Panc1 (cell line): ENCODE results near the gene KCNQ1OT1. TPM values are rescaled to one million over a fixed set of nuclear protein-coding genes. Genes with fewer than 3 reads are reported as not detected.

Experiments
- ATAC-seq: fragments of 200-7000 bp; cut with Tn5 transposase; 2 replicates; pipeline ENCODE4 v1.9.1; 2020; ENCODE audit warnings: mild to moderate bottlenecking, moderate library complexity
- BruUV-seq: library from RNA; stranded (reverse); fragments of 400-500 nt; replicated peaks from 2 replicates; lab custom pipeline; 2021; lab: Mats Ljungman, UMichigan
- CTCF ChIA-PET: fragments of 300-600 bp; sonication (Branson Sonifier 250); formaldehyde crosslinking; loops from one replicate; lab custom pipeline; 2022; ENCODE audit warnings: antibody characterized with exemption; lab: Charles Lee
- POLR2A ChIA-PET: fragments of 300-600 bp; sonication (Branson Sonifier 250); formaldehyde crosslinking; loops from one replicate; lab custom pipeline; 2022; ENCODE audit warnings: antibody characterized with exemption; lab: Charles Lee
- DNase-seq: peaks from one replicate; pipeline ENCODE4 v3.0.0-alpha.2; 2010; ENCODE audit warnings: low read depth, low spot score
- H3K27ac ChIP-seq: 2 replicates; pipeline ENCODE4 v1.5.1; 2011; ENCODE audit warnings: mild to moderate bottlenecking, low read length, inconsistent platforms
- H3K27me3 ChIP-seq: fragments of 200-500 bp; sonication (Bioruptor generic); 2 replicates; pipeline ENCODE4 v1.6.0; 2014; ENCODE audit warnings: low read length, inconsistent platforms; ENCODE audit not compliant: control insufficient read depth, insufficient read depth
- H3K36me3 ChIP-seq: fragments of 200-500 bp; sonication (Bioruptor generic); 2 replicates; pipeline ENCODE4 v1.5.1; 2014; ENCODE audit warnings: inconsistent platforms, mild to moderate bottlenecking, low read length, moderate library complexity; ENCODE audit not compliant: control insufficient read depth, insufficient read depth
- H3K4me1 ChIP-seq: 2 replicates; pipeline ENCODE4 v1.5.1; 2011; ENCODE audit warnings: inconsistent platforms, mild to moderate bottlenecking, low read length, moderate library complexity; ENCODE audit not compliant: control insufficient read depth, insufficient read depth
- H3K4me3 ChIP-seq, 2 experiments: 2 replicates each; pipeline ENCODE4 v1.5.1; 2011 to 2012; ENCODE audit warnings: low read depth in 2 of 2, low read length in 2 of 2, mild to moderate bottlenecking in 2 of 2, inconsistent platforms in 1 of 2, moderate library complexity in 1 of 2
- H3K9me3 ChIP-seq: fragments of 200-500 bp; sonication (Bioruptor generic); 2 replicates; pipeline ENCODE4 v1.5.1; 2014; ENCODE audit warnings: low read depth, mild to moderate bottlenecking, inconsistent platforms, low read length, moderate library complexity; ENCODE audit not compliant: control insufficient read depth, insufficient read depth
- CTCF ChIP-seq: fragments of 450-650 bp; IDR thresholded peaks from 2 replicates; pipeline ENCODE4 v1.5.1; 2017; ENCODE audit warnings: mild to moderate bottlenecking
- POLR2AphosphoS5 ChIP-seq: IDR thresholded peaks from 2 replicates; pipeline ENCODE4 v1.6.1; 2012; ENCODE audit warnings: mild to moderate bottlenecking, low read depth, low read length, moderate library complexity
- REST ChIP-seq, 2 experiments: IDR thresholded peaks; 2 replicates each; pipeline ENCODE4 v1.6.1; 2011 to 2012; ENCODE audit warnings: low read depth in 2 of 2, control low read depth in 1 of 2, low read length in 1 of 2, mild to moderate bottlenecking in 1 of 2, moderate library complexity in 1 of 2; ENCODE audit not compliant: insufficient read depth in 1 of 2
- SIN3A ChIP-seq: IDR thresholded peaks from 2 replicates; pipeline ENCODE4 v1.6.1; 2012; ENCODE audit warnings: low read depth, mild to moderate bottlenecking, low read length, moderate library complexity, borderline replicate concordance; ENCODE audit not compliant: insufficient read depth
- TCF7L2 ChIP-seq: IDR thresholded peaks from 2 replicates; pipeline ENCODE4 v1.6.1; 2011; ENCODE audit warnings: mild to moderate bottlenecking, low read depth, low read length, inconsistent platforms
- in situ Hi-C: cut with HindIII; loops from 2 replicates; pipeline ENCODE4 v1.10.0; 2016; ENCODE audit warnings: low sequenced_read_pairs, low pct_unique_long_range_greater_than_20kb
- intact Hi-C: fragments of 100-400 bp; cut with micrococcal nuclease; formaldehyde crosslinking; loops from one replicate; pipeline ENCODE4 v1.10.0; 2022; ENCODE audit not compliant: unreplicated experiment
- total RNA-seq: library from RNA; stranded (reverse); gene quantifications from one replicate; pipeline ENCODE4 v1.2.1, GENCODE V29; 2021; ENCODE audit not compliant: unreplicated experiment

Gene KCNQ1OT1
- total RNA-seq, 1 experiment from 2014 or later = 1.3 TPM

- Histone ChIP-seq H3K36me3 (no peaks in the 10 kb centered on the region), H3K27ac (no peak overlapping the region), H3K4me3 (no peak overlapping the region), H3K9me3 (no peaks in the 10 kb centered on the region), H3K27me3 (no peaks in the 10 kb centered on the region), H3K4me1 (no peaks in the 10 kb centered on the region)
- TF ChIP-seq POLR2AphosphoS5 (no peak), TCF7L2 (no peak), CTCF (no peak), SIN3A (no peak), REST (IDR thresholded peaks at IDR 0.05; ENCODE audit: insufficient read depth in 1 of 2, low read depth in 2 of 2, low read length in 1 of 2) (no peak)
- POLR2A ChIA-PET = no interaction called here
- BruUV-seq = no TSS peak
- intact Hi-C loops (no loop called here), in situ Hi-C loops (no loop called here)
- no peak for DNase-seq
- CTCF ChIA-PET = no interaction called here
- no peak for ATAC-seq
Measured at GRCh38 chr11:2586793-2587131, 113.0 kb downstream of the KCNQ1OT1 start.

GRCh38 chr11:2586087-2586792 lies 113.6 kb downstream of the KCNQ1OT1 start:
- intact Hi-C loops (no loop called here), in situ Hi-C loops (no loop called here)
- H3K27ac ChIP-seq = no peak overlapping the region
- TF ChIP-seq TCF7L2 = no peak
- TF ChIP-seq CTCF = no peak
- TF ChIP-seq SIN3A = no peak
- TF ChIP-seq REST (IDR thresholded peaks at IDR 0.05; ENCODE audit: insufficient read depth in 1 of 2, low read depth in 2 of 2, low read length in 1 of 2) = no peak
- TF ChIP-seq POLR2AphosphoS5 = no peak
- no peak for DNase-seq
- H3K4me3 ChIP-seq = no peak overlapping the region
- ChIA-PET CTCF (no interaction called here), POLR2A (no interaction called here)
- no peaks in the 10 kb centered on the region for H3K4me1 ChIP-seq
- BruUV-seq = no TSS peak
- no peaks in the 10 kb centered on the region for H3K36me3 ChIP-seq
- no peaks in the 10 kb centered on the region for H3K9me3 ChIP-seq
- H3K27me3 ChIP-seq = no peaks in the 10 kb centered on the region
- no peak for ATAC-seq
